Gastrocnemius medialis (tissue), 4 donors: ENCODE data around the gene PHF2.

Experiments
- POLR2A ChIP-seq, 2 donors: fragments of 450-650 bp; IDR thresholded peaks; one replicate each; pipeline ENCODE4 v1.6.1; 2017; ENCODE audit warnings: antibody characterized with exemption in 2 of 2, mild to moderate bottlenecking in 2 of 2, moderate library complexity in 2 of 2
- TF ChIP-seq, protein P1 (sequence below), 5 experiments: fragments of 450-650 bp in 3 of 5; fragments of 200-600 bp in 2 of 5; sonication (generic) in 2 of 5; IDR thresholded peaks in 4 of 5; conservative IDR thresholded peaks in 1 of 5; 1 replicate in 4 of 5; 2 replicates in 1 of 5; pipeline ENCODE4 v1.5.1; 2016 to 2019; ENCODE audit warnings: antibody characterized with exemption in 5 of 5, mild to moderate bottlenecking in 3 of 5, moderate library complexity in 3 of 5

- TF ChIP-seq, protein P1, sequence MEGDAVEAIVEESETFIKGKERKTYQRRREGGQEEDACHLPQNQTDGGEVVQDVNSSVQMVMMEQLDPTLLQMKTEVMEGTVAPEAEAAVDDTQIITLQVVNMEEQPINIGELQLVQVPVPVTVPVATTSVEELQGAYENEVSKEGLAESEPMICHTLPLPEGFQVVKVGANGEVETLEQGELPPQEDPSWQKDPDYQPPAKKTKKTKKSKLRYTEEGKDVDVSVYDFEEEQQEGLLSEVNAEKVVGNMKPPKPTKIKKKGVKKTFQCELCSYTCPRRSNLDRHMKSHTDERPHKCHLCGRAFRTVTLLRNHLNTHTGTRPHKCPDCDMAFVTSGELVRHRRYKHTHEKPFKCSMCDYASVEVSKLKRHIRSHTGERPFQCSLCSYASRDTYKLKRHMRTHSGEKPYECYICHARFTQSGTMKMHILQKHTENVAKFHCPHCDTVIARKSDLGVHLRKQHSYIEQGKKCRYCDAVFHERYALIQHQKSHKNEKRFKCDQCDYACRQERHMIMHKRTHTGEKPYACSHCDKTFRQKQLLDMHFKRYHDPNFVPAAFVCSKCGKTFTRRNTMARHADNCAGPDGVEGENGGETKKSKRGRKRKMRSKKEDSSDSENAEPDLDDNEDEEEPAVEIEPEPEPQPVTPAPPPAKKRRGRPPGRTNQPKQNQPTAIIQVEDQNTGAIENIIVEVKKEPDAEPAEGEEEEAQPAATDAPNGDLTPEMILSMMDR (IDR thresholded peaks at IDR 0.05 in 4 of 5, conservative IDR thresholded peaks at IDR 0.05 in 1 of 5), result no peak
- no peak for TF ChIP-seq POLR2A (IDR thresholded peaks at IDR 0.05)
Measured at GRCh38 chr9:93648181-93648580, 71.8 kb downstream of the PHF2 start.
